Bronchial smooth muscle cell (primary cell): ENCODE measurements around the gene PTGDS. TPM values are rescaled to one million over a fixed set of nuclear protein-coding genes. Genes with fewer than 3 reads are reported as not detected.

Source experiments
- total RNA-seq: library from RNA; depleted of rRNA; stranded (reverse); fragments of >200 nt; gene quantifications from 2 replicates; pipeline ENCODE4 v1.2.1, GENCODE V29; 2014

PTGDS gene
- 0.79 and 6.0 TPM in 2 replicates for total RNA-seq

DNA sequence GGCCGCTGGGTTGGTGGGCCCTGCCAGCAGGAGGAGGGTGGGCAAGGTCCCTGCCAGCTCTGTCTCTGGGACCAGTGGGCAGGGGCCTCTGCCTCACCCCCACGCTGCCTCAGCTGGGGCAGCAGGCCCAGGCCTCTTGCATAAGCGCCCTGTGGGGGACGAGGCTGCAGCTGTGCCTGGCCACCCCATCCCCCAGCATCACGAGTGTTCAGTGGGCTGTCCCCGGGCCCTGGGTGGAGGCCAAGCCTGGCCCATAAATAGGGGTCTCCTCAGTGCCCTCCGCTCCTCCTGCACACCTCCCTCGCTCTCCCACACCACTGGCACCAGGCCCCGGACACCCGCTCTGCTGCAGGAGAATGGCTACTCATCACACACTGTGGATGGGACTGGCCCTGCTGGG is at the start of gene PTGDS:
Gene PTGDS (plus strand): TSS at position 282 of the 400 bp plus-strand sequence. CDS start 75 bp downstream, at position 357.

DNA sequence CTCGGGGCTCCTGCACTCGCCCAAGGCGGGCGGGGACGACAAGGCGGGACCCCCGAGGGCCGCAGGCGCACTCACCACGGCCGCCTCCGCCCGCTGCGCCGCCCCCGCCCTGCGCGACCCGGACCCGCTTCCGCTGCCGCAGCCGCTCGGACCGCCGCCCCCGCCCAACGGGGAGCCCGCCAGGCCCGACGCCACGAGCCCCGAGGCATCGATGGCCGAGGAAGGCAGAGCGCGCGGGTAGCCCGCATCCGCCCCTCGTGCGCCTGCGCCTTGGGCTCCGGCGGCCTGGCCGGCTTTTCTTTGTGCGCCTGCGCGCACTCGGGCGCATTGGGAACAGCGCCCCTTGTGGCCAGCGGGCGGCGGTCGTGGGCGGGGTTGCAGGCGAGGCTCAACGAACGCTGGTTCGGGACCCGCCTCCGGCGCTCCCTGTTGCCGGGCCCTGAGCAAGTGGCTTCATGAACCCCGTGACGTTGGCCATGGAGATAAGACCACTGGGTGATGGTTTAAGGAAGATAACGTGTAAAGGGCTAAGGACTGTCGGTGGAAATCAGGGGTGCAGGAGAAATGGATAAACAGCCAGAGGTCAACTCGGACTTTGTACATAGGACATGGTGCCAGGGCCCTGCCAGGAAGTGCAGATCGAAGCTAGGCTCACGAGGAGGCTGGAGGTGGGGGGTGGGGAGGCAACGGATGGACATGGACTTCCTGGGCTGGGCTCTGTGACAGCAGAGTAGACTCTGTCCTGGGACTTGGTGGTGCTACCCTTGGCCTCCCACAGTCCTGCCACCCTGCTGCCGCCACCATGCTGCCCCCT is 32.6 kb upstream of the PTGDS start, which contains the start of the genes C8G and FBXW5:
Gene C8G (plus strand): TSS at position 725 of the 814 bp plus-strand sequence. CDS start 78 bp downstream, at position 803.
Gene FBXW5 (minus strand): TSS at position 220 of the 814 bp plus-strand sequence. CDS start 655 bp downstream, outside the sequence.

DNA sequence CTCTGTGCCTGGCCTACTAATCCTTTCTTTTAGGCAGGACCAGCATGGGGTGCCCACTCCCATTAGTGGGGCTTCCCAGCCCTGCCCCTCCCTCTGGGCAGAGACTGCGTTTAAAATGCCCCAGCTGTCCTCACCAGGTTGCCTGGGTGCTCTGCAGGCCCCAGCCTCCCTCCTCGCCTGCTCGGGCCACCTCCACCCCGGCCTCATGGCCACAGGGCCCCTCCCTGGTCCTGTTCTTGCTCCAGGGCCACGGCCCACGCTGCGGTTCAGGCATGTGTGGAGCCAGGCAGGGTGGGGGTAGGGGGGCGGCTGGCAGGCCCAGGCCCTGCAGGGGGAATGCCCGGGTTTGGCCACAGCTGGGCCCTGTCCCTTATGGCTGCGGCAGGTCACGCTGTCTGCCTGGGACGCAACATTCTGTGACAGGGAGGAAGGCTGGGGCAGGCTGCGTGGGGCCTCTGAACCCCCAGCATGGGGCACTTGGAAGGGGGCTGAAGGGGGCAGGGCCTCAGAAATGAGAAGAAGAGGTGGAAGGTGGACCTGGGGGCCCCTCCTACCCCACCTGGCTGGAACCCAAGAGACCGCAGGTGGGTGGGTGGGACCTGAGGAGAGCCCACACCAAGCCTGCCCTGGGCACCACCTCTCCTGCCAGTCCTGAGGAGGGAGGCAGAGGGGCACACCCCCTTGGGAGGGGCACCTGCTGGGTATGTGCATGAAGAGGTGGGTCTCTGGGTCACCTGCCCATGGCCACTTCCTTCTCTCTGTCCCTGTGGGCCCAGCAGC is 25.6 kb upstream of the PTGDS start, which contains the start of gene LCN12:
Gene LCN12 (plus strand): TSS at position 733 of the 780 bp plus-strand sequence. CDS start 55 bp downstream, outside the sequence.

DNA sequence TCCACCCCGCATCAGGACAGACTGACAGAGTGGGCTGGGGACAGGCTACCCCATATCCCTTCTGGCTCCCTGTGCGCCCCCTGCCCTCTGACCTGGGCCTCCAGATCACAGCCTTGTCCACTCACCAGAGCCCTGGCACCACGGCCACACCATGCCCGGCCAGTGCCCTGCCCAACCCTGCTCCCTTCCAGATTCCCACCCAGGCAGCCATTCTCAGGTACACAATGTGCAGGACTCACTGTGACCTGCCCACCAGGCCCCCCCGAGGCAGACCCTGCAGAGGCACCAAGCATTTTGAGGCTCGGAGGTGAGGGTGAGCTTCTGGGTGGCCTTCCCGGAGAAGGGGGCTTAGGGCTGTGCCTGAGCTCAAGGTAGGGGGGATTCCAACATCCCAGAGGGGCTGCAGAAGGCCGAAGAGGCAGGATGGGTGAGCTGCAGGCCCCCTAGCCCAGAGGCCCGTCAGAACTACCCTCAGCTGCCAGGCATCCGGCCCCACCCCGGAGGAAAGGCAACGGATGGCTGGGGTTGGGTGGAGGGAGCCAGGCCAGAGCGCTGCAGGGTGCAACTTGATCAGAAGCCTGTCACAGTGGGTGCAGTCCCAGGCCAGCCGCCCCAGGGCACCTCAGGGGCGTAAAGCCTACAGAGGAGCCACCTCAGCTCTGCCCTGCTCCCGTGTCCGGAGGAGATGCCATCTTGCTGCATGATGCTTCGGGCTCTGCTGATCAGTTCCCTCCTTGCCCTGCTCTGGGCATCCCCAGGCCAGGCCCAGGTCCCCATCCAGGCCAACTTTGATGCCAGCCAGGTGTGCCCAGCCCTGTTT is 5.1 kb downstream of the PTGDS start, which contains the start of gene LCNL1:
Gene LCNL1 (plus strand): TSS at position 762 of the 820 bp plus-strand sequence. CDS start 594 bp downstream, outside the sequence.

DNA sequence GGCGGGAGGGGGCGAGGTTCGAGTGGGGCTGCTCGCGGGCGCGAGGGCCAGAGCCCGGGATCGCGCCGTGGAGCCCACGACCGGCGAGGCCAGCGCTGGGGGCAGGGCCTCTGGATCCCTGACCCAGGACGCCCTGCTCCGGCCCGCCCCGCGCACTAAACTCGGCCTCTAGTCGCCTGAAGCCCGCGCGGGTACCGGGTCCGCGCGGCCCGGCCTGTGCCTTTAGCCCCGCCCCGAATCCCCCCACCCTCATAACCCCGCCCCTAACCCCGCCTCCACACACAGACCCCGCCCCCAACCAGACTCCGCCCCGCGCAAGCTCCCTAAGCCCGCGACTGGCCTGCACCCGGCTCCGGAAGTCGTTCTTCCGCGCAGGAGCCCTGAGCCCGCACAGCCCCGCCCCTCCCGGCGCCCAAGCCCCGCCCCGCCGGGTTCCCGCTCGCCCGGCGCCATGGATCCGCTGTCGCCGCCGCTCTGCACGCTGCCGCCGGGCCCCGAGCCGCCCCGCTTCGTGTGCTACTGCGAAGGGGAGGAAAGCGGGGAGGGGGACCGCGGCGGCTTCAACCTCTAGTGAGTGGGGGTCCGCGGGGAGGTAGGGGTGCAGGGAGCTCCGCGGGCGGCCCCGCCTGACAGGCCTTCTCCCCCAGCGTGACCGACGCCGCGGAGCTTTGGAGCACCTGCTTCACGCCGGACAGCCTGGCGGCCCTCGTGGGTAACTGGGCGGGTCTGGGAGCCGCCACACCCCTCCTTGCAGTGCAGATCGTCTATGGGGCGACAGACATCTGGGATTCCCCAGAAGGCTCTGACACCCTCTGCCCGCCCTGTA is 14.9 kb downstream of the PTGDS start, which contains the start of gene PAXX:
Gene PAXX (plus strand): TSS at position 430 of the 826 bp plus-strand sequence. CDS start 22 bp downstream, at position 452.

DNA sequence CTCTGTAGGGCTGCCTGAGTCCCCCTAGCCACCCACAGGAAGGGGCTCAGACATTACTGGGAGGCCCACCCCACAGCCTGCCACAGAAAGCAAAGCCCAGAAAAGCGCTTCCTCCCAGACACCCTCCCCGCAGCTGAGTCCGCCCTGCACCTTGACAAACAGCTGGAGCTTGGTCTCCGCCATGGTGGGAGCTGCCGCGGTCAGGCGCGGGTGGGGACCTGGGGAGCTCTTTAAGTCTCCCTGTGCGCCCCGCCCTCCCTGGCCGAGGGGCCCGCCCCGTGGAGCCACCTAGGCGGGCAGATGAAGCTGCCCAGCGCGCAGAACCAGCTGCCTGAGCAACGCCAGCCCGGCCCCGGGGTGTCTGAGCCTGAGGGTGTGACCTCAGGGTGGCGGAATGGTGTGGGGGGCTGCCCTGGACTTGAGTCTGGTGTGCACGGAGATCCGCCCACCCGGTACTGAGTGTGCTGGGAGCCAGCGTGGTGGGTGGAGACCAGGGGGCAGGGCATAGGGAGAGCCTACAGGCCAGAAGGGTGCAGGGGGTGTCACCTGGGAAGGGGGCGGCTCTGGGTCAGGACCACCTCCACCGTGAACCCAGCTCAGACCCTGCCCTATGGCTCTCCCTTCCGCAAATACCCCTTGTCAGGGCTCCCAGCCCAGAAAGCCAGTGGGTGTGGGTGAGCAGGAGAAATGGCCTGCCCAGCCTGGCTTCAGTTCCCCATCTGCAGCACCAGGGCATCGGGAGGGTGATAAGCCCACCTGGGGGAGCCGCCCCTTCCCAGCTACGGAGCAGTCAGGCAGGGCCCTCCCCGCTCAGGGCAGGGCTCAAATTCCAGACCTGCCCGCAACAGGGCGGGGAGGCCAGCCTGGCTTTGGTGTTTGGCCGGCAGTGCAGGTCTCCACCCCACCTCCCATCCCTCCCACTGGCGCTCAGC is 19.3 kb downstream of the PTGDS start, which contains the start of gene CLIC3:
Gene CLIC3 (minus strand): TSS at position 208 of the 932 bp plus-strand sequence. CDS start 25 bp downstream, at position 183.

DNA sequence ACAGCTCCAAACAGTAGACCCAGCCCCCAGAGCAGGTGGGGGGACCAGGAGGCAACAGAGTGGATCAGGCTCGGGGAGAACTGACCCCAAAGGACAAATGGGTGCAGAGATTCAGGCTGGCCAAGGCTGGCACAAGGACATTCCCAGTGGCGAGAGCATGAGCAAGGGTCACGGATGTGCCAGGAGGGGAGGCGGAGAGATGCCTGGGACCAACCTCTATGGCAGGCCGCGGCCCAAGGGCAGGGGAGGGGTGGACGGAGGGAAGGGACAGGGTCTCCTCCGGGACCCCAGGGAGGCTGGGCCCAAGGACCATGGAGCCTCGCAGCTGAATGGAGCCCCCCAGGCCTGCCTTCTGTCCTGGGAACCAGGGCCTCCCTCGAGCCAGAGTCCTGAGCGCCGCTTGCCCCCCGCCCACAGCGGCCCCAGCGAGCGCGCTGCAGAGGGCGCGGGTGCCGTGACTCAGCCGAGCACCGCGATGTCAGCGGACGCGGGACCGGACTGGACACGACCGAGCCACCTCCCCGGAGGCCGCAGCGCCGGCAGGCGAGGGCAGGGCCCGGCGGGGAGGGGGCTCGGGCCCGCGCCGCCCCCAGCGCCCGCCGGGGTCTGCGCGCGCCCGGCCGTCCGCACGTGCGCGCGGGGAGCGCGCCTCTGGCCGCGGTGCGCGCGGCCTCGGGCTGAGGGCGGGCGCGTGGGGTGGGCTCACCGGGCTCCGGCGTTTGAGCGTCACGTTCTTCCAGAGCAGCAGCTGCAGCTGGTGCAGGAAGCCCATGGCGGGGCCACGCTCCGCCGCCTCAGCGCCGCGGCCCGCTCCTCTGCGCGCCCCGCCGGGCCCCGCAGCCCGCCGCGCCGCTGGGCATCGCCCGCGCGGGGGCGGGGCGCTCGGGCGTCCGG is 50.3 kb downstream of the PTGDS start, which contains the start of gene ABCA2:
Gene ABCA2 (minus strand): TSS at position 869 of the 894 bp plus-strand sequence. CDS start 97 bp downstream, at position 772.

Other genes starting within 250 kb of the PTGDS start
- 0.16 TPM in 1 of 2 replicates, not detected in the other for gene LCN10, start 234.6 kb upstream of the PTGDS start, total RNA-seq
- not detected in 2 replicates for gene LCN6, start 229.0 kb upstream of the PTGDS start, total RNA-seq
- gene LCN8, start 219.3 kb upstream of the PTGDS start, total RNA-seq: not detected in 2 replicates
- gene LCN15, start 213.0 kb upstream of the PTGDS start, total RNA-seq: not detected in 2 replicates
- 44.7 and 44.8 TPM in 2 replicates for gene TMEM141, start 186.2 kb upstream of the PTGDS start, total RNA-seq
- gene CCDC183, start 181.2 kb upstream of the PTGDS start, total RNA-seq: 0.32 and 0.43 TPM in 2 replicates
- gene RABL6, start 169.6 kb upstream of the PTGDS start, total RNA-seq: 54.9 and 57.4 TPM in 2 replicates
- 0.95 and 1.5 TPM in 2 replicates for gene AJM1, start 135.0 kb upstream of the PTGDS start, total RNA-seq
- 177 and 292 TPM in 2 replicates for gene PHPT1, start 128.1 kb upstream of the PTGDS start, total RNA-seq
- 0.32 and 1.1 TPM in 2 replicates for gene MAMDC4, start 125.2 kb upstream of the PTGDS start, total RNA-seq
- 386 and 552 TPM in 2 replicates for gene EDF1, start 111.2 kb upstream of the PTGDS start, total RNA-seq
- 6.0 and 9.2 TPM in 2 replicates for gene TRAF2, start 91.0 kb upstream of the PTGDS start, total RNA-seq
- gene FBXW5, start 32.8 kb upstream of the PTGDS start, total RNA-seq: 107 and 184 TPM in 2 replicates
- gene C8G, start 32.3 kb upstream of the PTGDS start, total RNA-seq: 0.32 and 0.69 TPM in 2 replicates
- not detected in 2 replicates for gene LCN12, start 25.2 kb upstream of the PTGDS start, total RNA-seq
- gene LCNL1, start 5.5 kb downstream of the PTGDS start, total RNA-seq: 0.16 and 0.34 TPM in 2 replicates
- gene PAXX, start 14.9 kb downstream of the PTGDS start, total RNA-seq: 5.8 and 8.5 TPM in 2 replicates
- gene CLIC3, start 19.1 kb downstream of the PTGDS start, total RNA-seq: 6.8 and 8.2 TPM in 2 replicates
- 14.2 and 23.9 TPM in 2 replicates for gene ABCA2, start 50.7 kb downstream of the PTGDS start, total RNA-seq
- not detected in 2 replicates for gene FUT7, start 54.6 kb downstream of the PTGDS start, total RNA-seq
- gene NPDC1, start 68.7 kb downstream of the PTGDS start, total RNA-seq: 11.5 and 13.1 TPM in 2 replicates
- under 0.01 TPM in 1 of 2 replicates, not detected in the other for gene ENTPD2, start 76.6 kb downstream of the PTGDS start, total RNA-seq
- 0.26 and 0.47 TPM in 2 replicates for gene SAPCD2, start 93.1 kb downstream of the PTGDS start, total RNA-seq
- 16.2 and 18.1 TPM in 2 replicates for gene UAP1L1, start 100.0 kb downstream of the PTGDS start, total RNA-seq
- 73.7 and 76.9 TPM in 2 replicates for gene MAN1B1, start 109.5 kb downstream of the PTGDS start, total RNA-seq
- gene DPP7, start 137.2 kb downstream of the PTGDS start, total RNA-seq: 67.8 and 115 TPM in 2 replicates
- gene GRIN1, start 161.7 kb downstream of the PTGDS start, total RNA-seq: under 0.01 TPM in 1 of 2 replicates, not detected in the other
- not detected in 2 replicates for gene LRRC26, start 192.5 kb downstream of the PTGDS start, total RNA-seq
- gene TMEM210, start 194.6 kb downstream of the PTGDS start, total RNA-seq: not detected in 2 replicates
- gene ANAPC2, start 211.1 kb downstream of the PTGDS start, total RNA-seq: 27.1 and 29.3 TPM in 2 replicates
- 58.4 and 64.2 TPM in 2 replicates for gene SSNA1, start 211.2 kb downstream of the PTGDS start, total RNA-seq
- 3.9 and 5.4 TPM in 2 replicates for gene TPRN, start 223.2 kb downstream of the PTGDS start, total RNA-seq
- gene TMEM203, start 228.1 kb downstream of the PTGDS start, total RNA-seq: 26.8 and 30.9 TPM in 2 replicates
- 2.2 and 2.3 TPM in 2 replicates for gene NDOR1, start 228.2 kb downstream of the PTGDS start, total RNA-seq
- gene RNF208, start 244.7 kb downstream of the PTGDS start, total RNA-seq: 0.09 and 0.16 TPM in 2 replicates
- gene CYSRT1, start 247.7 kb downstream of the PTGDS start, total RNA-seq: 0.17 and 0.63 TPM in 2 replicates
- 0.09 TPM in 1 of 2 replicates, not detected in the other for gene RNF224, start 250.0 kb downstream of the PTGDS start, total RNA-seq